Transverse colon (tissue), 3 donors: Measurements from ENCODE around the gene EFNA4.

Experiments used
- EP300 ChIP-seq: sonication (generic); formaldehyde crosslinking; IDR thresholded peaks from one replicate; pipeline ENCODE4 v1.6.1; 2017; ENCODE audit warnings: antibody characterized with exemption, low read depth
- POLR2A ChIP-seq: fragments of 450-650 bp; IDR thresholded peaks from one replicate; pipeline ENCODE4 v1.6.1; 2016; ENCODE audit warnings: antibody characterized with exemption, mild to moderate bottlenecking, moderate library complexity
- TF ChIP-seq, protein P1 (sequence below), 5 experiments: fragments of 200-600 bp in 3 of 5; fragments of 450-650 bp in 2 of 5; sonication (generic) in 3 of 5; IDR thresholded peaks; 1 replicate in 2 of 5; 2 replicates in 3 of 5; pipeline ENCODE4 v1.5.1; 2016 to 2017; ENCODE audit warnings: antibody characterized with exemption in 5 of 5, inconsistent platforms in 3 of 5, mild to moderate bottlenecking in 2 of 5, moderate library complexity in 1 of 5

DNA sequence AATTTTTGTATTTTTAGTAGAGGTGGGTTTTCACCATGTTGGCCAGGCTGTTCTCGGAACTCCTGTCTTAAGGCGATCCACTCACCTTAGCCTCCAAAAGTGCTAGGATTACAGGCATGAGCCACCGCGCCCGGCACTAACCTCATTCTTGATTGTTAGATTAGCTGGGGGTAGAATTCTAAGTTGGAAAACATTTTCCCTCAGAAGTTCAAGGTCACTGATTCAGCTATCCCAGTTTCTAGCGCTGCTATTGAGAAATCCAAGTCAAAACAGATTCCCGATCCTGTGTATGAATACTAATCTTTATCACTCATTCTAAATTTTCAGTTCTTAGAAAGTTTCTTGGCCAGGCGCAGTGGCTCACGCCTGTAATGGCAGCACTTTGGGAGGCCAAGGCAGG, 39.8 kb downstream of the EFNA4 start:
- TF ChIP-seq, protein P1, sequence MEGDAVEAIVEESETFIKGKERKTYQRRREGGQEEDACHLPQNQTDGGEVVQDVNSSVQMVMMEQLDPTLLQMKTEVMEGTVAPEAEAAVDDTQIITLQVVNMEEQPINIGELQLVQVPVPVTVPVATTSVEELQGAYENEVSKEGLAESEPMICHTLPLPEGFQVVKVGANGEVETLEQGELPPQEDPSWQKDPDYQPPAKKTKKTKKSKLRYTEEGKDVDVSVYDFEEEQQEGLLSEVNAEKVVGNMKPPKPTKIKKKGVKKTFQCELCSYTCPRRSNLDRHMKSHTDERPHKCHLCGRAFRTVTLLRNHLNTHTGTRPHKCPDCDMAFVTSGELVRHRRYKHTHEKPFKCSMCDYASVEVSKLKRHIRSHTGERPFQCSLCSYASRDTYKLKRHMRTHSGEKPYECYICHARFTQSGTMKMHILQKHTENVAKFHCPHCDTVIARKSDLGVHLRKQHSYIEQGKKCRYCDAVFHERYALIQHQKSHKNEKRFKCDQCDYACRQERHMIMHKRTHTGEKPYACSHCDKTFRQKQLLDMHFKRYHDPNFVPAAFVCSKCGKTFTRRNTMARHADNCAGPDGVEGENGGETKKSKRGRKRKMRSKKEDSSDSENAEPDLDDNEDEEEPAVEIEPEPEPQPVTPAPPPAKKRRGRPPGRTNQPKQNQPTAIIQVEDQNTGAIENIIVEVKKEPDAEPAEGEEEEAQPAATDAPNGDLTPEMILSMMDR (IDR thresholded peaks at IDR 0.05), result no peak
- TF ChIP-seq POLR2A, result no peak
- TF ChIP-seq EP300, result no peak
